Activated effector memory CD4-positive, alpha-beta T cell treated with anti-CD3 and anti-CD28 coated beads, Interleukin-2, amount 50 U/mL, for 16 hours (primary cell): ENCODE results near the gene DUSP23.

ENCODE experiments used
- DNase-seq: peaks from one replicate; pipeline ENCODE4 v3.0.0-alpha.2; 2020

The DUSP23 gene

GRCh38 chr1:159780583-159781582 is at the start of gene DUSP23:
Gene DUSP23 (plus strand): TSS chr1:159780962. CDS start chr1:159781101, 139 bp downstream.
- DNase-seq = peak; percentile 99

- no peak for DNase-seq
These were observed 43.4 kb upstream of the DUSP23 start for GRCh38 chr1:159737238-159737916.

- no peak for DNase-seq
These were observed 36.9 kb upstream of the DUSP23 start for GRCh38 chr1:159743651-159744410.

- no peak for DNase-seq
These were observed 34.1 kb upstream of the DUSP23 start for GRCh38 chr1:159746666-159747065.

- no peak for DNase-seq
These were observed 32.4 kb upstream of the DUSP23 start for GRCh38 chr1:159748370-159748769.

- DNase-seq = no peak
These were observed 31.1 kb upstream of the DUSP23 start for GRCh38 chr1:159749630-159750029.

- DNase-seq = no peak
These were observed 30.1 kb upstream of the DUSP23 start for GRCh38 chr1:159750621-159751020.

- no peak for DNase-seq
These were observed 29.7 kb upstream of the DUSP23 start for GRCh38 chr1:159751031-159751430.

- no peak for DNase-seq
These were observed 28.6 kb upstream of the DUSP23 start for GRCh38 chr1:159752135-159752580.

- no peak for DNase-seq
These were observed 27.4 kb upstream of the DUSP23 start for GRCh38 chr1:159753386-159753785.

GRCh38 chr1:159755451-159756007 is 25.2 kb upstream of the DUSP23 start:
- DNase-seq = no peak

GRCh38 chr1:159756397-159756796 is 24.4 kb upstream of the DUSP23 start:
- DNase-seq = no peak

- no peak for DNase-seq
These were observed 17.1 kb upstream of the DUSP23 start for GRCh38 chr1:159763686-159764085.

- DNase-seq = no peak
These were observed 15.0 kb upstream of the DUSP23 start for GRCh38 chr1:159765806-159766205.

- DNase-seq = no peak
These were observed 9.5 kb upstream of the DUSP23 start for GRCh38 chr1:159771127-159771895.

- no peak for DNase-seq
These were observed 6.3 kb upstream of the DUSP23 start for GRCh38 chr1:159774465-159774864.

GRCh38 chr1:159775716-159776115 is 5.0 kb upstream of the DUSP23 start:
- no peak for DNase-seq

- no peak for DNase-seq
These were observed 2.5 kb upstream of the DUSP23 start for GRCh38 chr1:159778266-159778665.

GRCh38 chr1:159779403-159779851 is 1.3 kb upstream of the DUSP23 start:
- DNase-seq = no peak

GRCh38 chr1:159781992-159782391 is 1.2 kb downstream of the DUSP23 start:
- no peak for DNase-seq

GRCh38 chr1:159783724-159784123 is 3.0 kb downstream of the DUSP23 start:
- DNase-seq = no peak

GRCh38 chr1:159786465-159786864 is 5.7 kb downstream of the DUSP23 start:
- DNase-seq = no peak
